HCT116 (cell line): ENCODE results near the gene MAP4. TPM values are rescaled to one million over a fixed set of nuclear protein-coding genes. Genes with fewer than 3 reads are reported as not detected.

Source experiments
- ATAC-seq: fragments of 200-7000 bp; cut with Tn5 transposase; 2 replicates; pipeline ENCODE4 v1.9.1; 2020; ENCODE audit warnings: mild to moderate bottlenecking, moderate library complexity
- BruUV-seq: library from RNA; stranded (reverse); fragments of 400-500 nt; replicated peaks from 2 replicates; lab custom pipeline; 2021; lab: Mats Ljungman, UMichigan
- CTCF ChIA-PET: fragments of 300-600 bp; sonication (Branson Sonifier 250); formaldehyde crosslinking; loops from one replicate; lab custom pipeline; 2021; ENCODE audit warnings: antibody characterized with exemption; lab: Charles Lee
- POLR2A ChIA-PET: fragments of 300-600, 350-600 bp; sonication (Branson Sonifier 250); formaldehyde crosslinking; loops from one replicate; lab custom pipeline; 2021; ENCODE audit warnings: antibody characterized with exemption; lab: Charles Lee
- RAD21 ChIA-PET, 2 experiments: fragments of 300-600 bp; sonication (Branson Sonifier 250); formaldehyde crosslinking; loops; one replicate each; lab custom pipeline; 2023; ENCODE audit warnings: low total read pairs in 2 of 2; ENCODE audit not compliant: uncharacterized antibody in 2 of 2, unreplicated experiment in 2 of 2, low non-redundant PET in 1 of 2; lab: Charles Lee
- DNase-seq: peaks from one replicate; pipeline ENCODE4 v3.0.0-alpha.2; 2010; ENCODE audit warnings: low read depth, low spot score
- H2AFZ ChIP-seq: fragments of 200-600 bp; shearing (Covaris generic), sonication (generic); 2 replicates; pipeline ENCODE4 v1.6.1; 2017; ENCODE audit warnings: low read depth, mixed run types, mixed read lengths, antibody characterized with exemption, low read length; ENCODE audit not compliant: poor library complexity, severe bottlenecking
- H3K27ac ChIP-seq: 2 replicates; pipeline ENCODE4 v1.5.1; 2012; ENCODE audit warnings: low read depth, low read length
- H3K27me3 ChIP-seq: fragments of 200-600 bp; sonication (generic); 2 replicates; pipeline ENCODE4 v1.6.1; 2016; ENCODE audit warnings: mixed run types, low read length, mixed read lengths; ENCODE audit not compliant: insufficient read depth
- H3K36me3 ChIP-seq, 2 experiments: fragments of 200-500 bp in 1 of 2; fragments of 200-600 bp in 1 of 2; sonication (Bioruptor generic) in 1 of 2; sonication (generic) in 1 of 2; 2 replicates each; pipeline versions ENCODE4 v1.5.1 to v1.6.1; 2014 to 2016; ENCODE audit warnings: low read length in 2 of 2, inconsistent platforms in 1 of 2, mixed read lengths in 1 of 2, mixed run types in 1 of 2; ENCODE audit not compliant: insufficient read depth in 2 of 2, control insufficient read depth in 1 of 2
- H3K4me1 ChIP-seq, 2 experiments: fragments of 200-600 bp in 1 of 2; sonication (generic) in 1 of 2; 2 replicates each; pipeline versions ENCODE4 v1.5.1 to v1.6.1; 2012 to 2017; ENCODE audit warnings: low read length in 2 of 2, inconsistent platforms in 1 of 2, mild to moderate bottlenecking in 1 of 2, mixed read lengths in 1 of 2, mixed run types in 1 of 2, moderate library complexity in 1 of 2; ENCODE audit not compliant: insufficient read depth in 2 of 2, control insufficient read depth in 1 of 2
- H3K4me2 ChIP-seq: fragments of 200-600 bp; sonication (generic); 2 replicates; pipeline ENCODE4 v1.6.1; 2017; ENCODE audit warnings: mixed run types, low read length, mixed read lengths
- H3K4me3 ChIP-seq, 2 experiments: fragments of 200-600 bp in 1 of 2; sonication (generic) in 1 of 2; replicated peaks in 1 of 2; 2 replicates each; pipeline ENCODE4 v1.5.1; 2011 to 2016; ENCODE audit warnings: low read length in 2 of 2, control low read depth in 1 of 2, low read depth in 1 of 2, mild to moderate bottlenecking in 1 of 2, mixed read lengths in 1 of 2, mixed run types in 1 of 2
- H3K79me2 ChIP-seq: fragments of 200-600 bp; sonication (generic); 2 replicates; pipeline ENCODE4 v1.6.1; 2017; ENCODE audit warnings: mild to moderate bottlenecking, mixed run types, low read length, moderate library complexity, mixed read lengths; ENCODE audit not compliant: insufficient read depth
- H3K9ac ChIP-seq: fragments of 200-600 bp; sonication (generic); 2 replicates; pipeline ENCODE4 v1.6.1; 2016; ENCODE audit warnings: low read length, mixed read lengths
- H3K9me2 ChIP-seq: fragments of 200-600 bp; sonication (generic), shearing (Covaris generic); 2 replicates; pipeline ENCODE4 v1.6.1; 2017; ENCODE audit warnings: mixed run types, mild to moderate bottlenecking, moderate library complexity; ENCODE audit not compliant: insufficient read depth
- H3K9me3 ChIP-seq, 2 experiments: fragments of 200-500 bp in 1 of 2; fragments of 200-600 bp in 1 of 2; sonication (Bioruptor generic) in 1 of 2; sonication (generic) in 1 of 2; 2 replicates each; pipeline ENCODE4 v1.6.1; 2014 to 2017; ENCODE audit warnings: low read length in 2 of 2, mixed read lengths in 2 of 2, inconsistent platforms in 1 of 2, low read depth in 1 of 2, mild to moderate bottlenecking in 1 of 2, mixed run types in 1 of 2, moderate library complexity in 1 of 2; ENCODE audit not compliant: control insufficient read depth in 1 of 2, insufficient read depth in 1 of 2
- H4K20me1 ChIP-seq: fragments of 200-600 bp; sonication (generic), shearing (Covaris generic); 2 replicates; pipeline ENCODE4 v1.6.1; 2017; ENCODE audit warnings: mixed run types, mild to moderate bottlenecking, moderate library complexity; ENCODE audit not compliant: insufficient read depth
- CBX3 ChIP-seq: IDR thresholded peaks from 2 replicates; pipeline ENCODE4 v1.6.1; 2012; ENCODE audit warnings: low read depth
- ELF1 ChIP-seq: IDR thresholded peaks from 2 replicates; pipeline ENCODE4 v1.6.1; 2012; ENCODE audit warnings: low read depth, borderline replicate concordance
- EZH2 ChIP-seq: fragments of 200-600 bp; sonication (generic); IDR thresholded peaks from 2 replicates; pipeline ENCODE4 v1.6.1; 2017; ENCODE audit warnings: antibody characterized with exemption, mixed run types
- EZH2phosphoT487 ChIP-seq: fragments of 200-600 bp; IDR thresholded peaks from 2 replicates; pipeline ENCODE4 v1.6.1; 2018; ENCODE audit warnings: antibody characterized with exemption, borderline replicate concordance
- FOSL1 ChIP-seq: IDR thresholded peaks from 2 replicates; pipeline ENCODE4 v1.6.1; 2012; ENCODE audit warnings: low read depth
- JUND ChIP-seq: IDR thresholded peaks from 2 replicates; pipeline ENCODE4 v1.6.1; 2012
- POLR2A ChIP-seq: IDR thresholded peaks from 2 replicates; pipeline ENCODE4 v1.7.0; 2011; ENCODE audit warnings: borderline replicate concordance; ENCODE audit not compliant: insufficient read depth, insufficient read length; ENCODE audit errors: extremely low read depth
- RAD21 ChIP-seq: IDR thresholded peaks from 2 replicates; pipeline ENCODE4 v1.6.1; 2012; ENCODE audit warnings: low read depth, mild to moderate bottlenecking
- SP1 ChIP-seq: IDR thresholded peaks from 2 replicates; pipeline ENCODE4 v1.6.1; 2012; ENCODE audit warnings: low read depth
- SRF ChIP-seq: IDR thresholded peaks from 2 replicates; pipeline ENCODE4 v1.6.1; 2012; ENCODE audit warnings: low read depth
- YY1 ChIP-seq: IDR thresholded peaks from 2 replicates; pipeline ENCODE4 v1.6.1; 2011; ENCODE audit warnings: low read length, low read depth, moderate library complexity, mild to moderate bottlenecking; ENCODE audit not compliant: insufficient replicate concordance; ENCODE audit errors: extremely low read depth
- ZNF274 ChIP-seq: fragments of 200-500 bp; sonication (Bioruptor generic); IDR thresholded peaks from 2 replicates; pipeline ENCODE4 v1.6.1; 2014; ENCODE audit warnings: mild to moderate bottlenecking, low read depth, low read length, inconsistent platforms
- intact Hi-C: fragments of 100-400 bp; cut with micrococcal nuclease; formaldehyde crosslinking; loops from 2 replicates; pipeline ENCODE4 v1.10.0; 2022
- total RNA-seq: library from RNA; stranded (reverse); gene quantifications from one replicate; pipeline ENCODE4 v1.2.1, GENCODE V29; 2021; ENCODE audit not compliant: unreplicated experiment
- TF ChIP-seq, protein P1 (sequence below), 3 experiments: fragments of 200-600 bp in 1 of 3; sonication (generic) in 1 of 3; IDR thresholded peaks in 2 of 3; conservative IDR thresholded peaks in 1 of 3; 2 replicates each; pipeline ENCODE4 v1.5.1; 2012 to 2017; ENCODE audit warnings: low read depth in 2 of 3, low read length in 2 of 3, antibody characterized with exemption in 1 of 3, borderline replicate concordance in 1 of 3, control low read depth in 1 of 3, mild to moderate bottlenecking in 1 of 3, mixed read lengths in 1 of 3, mixed run types in 1 of 3, moderate library complexity in 1 of 3; ENCODE audit not compliant: insufficient read depth in 1 of 3

MAP4 gene
- total RNA-seq, 1 experiment from 2014 or later, result 200 TPM

DNA sequence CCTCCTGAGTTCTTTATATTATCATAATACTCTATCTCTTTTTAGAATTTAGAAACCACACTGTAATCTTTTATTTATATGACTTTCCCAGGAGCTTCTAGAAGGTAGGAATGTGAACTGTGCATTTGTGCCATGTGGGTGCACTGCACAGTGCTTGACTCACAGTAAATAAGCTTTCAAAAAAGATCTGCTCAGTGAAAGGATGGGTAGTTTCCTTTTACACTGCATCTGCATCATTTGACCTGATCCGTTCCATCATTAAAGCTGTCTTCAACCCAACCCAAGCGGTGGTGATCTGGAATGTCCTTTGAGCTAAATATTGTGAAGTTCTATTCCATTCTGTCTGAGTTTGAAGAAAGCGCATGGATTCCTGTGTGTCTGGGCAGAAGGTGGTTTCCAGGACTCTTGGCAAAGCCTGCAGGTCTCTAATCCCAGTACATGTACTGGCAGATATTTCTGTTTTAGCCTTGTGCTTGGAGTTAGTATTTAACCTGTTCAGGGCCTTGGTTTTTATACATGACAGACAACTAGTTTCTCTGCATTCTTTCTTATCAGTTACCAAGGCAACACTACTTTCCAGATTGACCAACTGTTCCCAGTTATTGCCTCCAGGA, 116.6 kb downstream of the MAP4 start:
- RAD21 ChIA-PET, result no interaction called here
- CTCF ChIA-PET, result no interaction called here
- H3K4me3 ChIP-seq, result no peak overlapping the region
- BruUV-seq, result no TSS peak
- TF ChIP-seq EZH2phosphoT487 (no peak), EZH2 (no peak), JUND (no peak), SP1 (no peak), ELF1 (no peak), POLR2A (no peak), FOSL1 (no peak), SRF (no peak)
- no peaks in the 10 kb centered on the region for H3K27me3 ChIP-seq
- H3K9me2 ChIP-seq, result no peaks in the 10 kb centered on the region
- no peak overlapping the region for H3K9ac ChIP-seq
- DNase-seq (no peak), ATAC-seq (no peak)
- H4K20me1 ChIP-seq, result no peaks in the 10 kb centered on the region
- H3K79me2 ChIP-seq, result 0 out of 2 replicates have a peak, but pooled peaks cover 9% of the 10 kb centered on the region
- H3K9me3 ChIP-seq, result no peaks in the 10 kb centered on the region
- H3K4me2 ChIP-seq, result no peak overlapping the region
- H2AFZ ChIP-seq, result no peak overlapping the region
- no peaks in the 10 kb centered on the region for H3K4me1 ChIP-seq
- POLR2A ChIA-PET, result interaction anchor here (0.6 kb wide), 1 partner anchor 19 kb away, joined by 3 read pairs; no protein-coding TSS in a partner anchor
- H3K36me3 ChIP-seq, result no peaks in the 10 kb centered on the region; a peak in 1 of 4 replicates
- intact Hi-C loops, result no loop called here
- no peak overlapping the region for H3K27ac ChIP-seq

DNA sequence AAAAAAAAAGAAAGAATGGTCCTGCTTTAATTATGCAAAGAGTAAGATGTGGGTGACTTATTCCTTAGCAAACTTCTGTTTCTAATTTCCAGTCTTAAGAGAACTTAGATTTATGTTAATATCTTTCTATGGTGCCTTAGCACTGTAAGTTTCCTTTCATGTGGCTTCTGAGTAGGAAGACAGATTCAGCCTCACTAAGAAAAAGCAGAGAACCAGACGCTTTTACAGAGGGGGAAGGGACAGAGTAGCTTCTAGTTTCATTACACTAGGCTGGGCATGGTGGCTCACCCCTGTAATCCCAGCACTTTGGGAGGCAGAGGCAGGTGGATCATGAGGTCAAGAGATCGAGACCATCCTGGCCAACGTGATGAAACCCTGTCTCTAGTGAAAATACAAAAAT, 118.3 kb downstream of the MAP4 start:
- DNase-seq, result no peak
- intact Hi-C loops, result no loop called here
- BruUV-seq, result no TSS peak
- no peaks in the 10 kb centered on the region for H3K9me2 ChIP-seq
- CTCF ChIA-PET, result no interaction called here
- H3K4me3 ChIP-seq, result no peak overlapping the region
- no peaks in the 10 kb centered on the region for H3K27me3 ChIP-seq
- H3K4me2 ChIP-seq, result no peak overlapping the region
- RAD21 ChIA-PET, result no interaction called here
- H3K4me1 ChIP-seq, result no peaks in the 10 kb centered on the region
- POLR2A ChIA-PET, result no interaction called here
- no peaks in the 10 kb centered on the region; a peak in 1 of 4 replicates for H3K36me3 ChIP-seq
- H3K27ac ChIP-seq, result no peak overlapping the region
- H3K9ac ChIP-seq, result no peak overlapping the region
- H3K79me2 ChIP-seq, result 0 out of 2 replicates have a peak, but pooled peaks cover 9% of the 10 kb centered on the region
- H3K9me3 ChIP-seq, result no peaks in the 10 kb centered on the region
- no peak overlapping the region for H2AFZ ChIP-seq
- 0 out of 2 replicates have a peak, but pooled peaks cover under 1% of the 10 kb centered on the region for H4K20me1 ChIP-seq
- no peak for ATAC-seq
- TF ChIP-seq ZNF274, result no peak
- TF ChIP-seq SRF, result no peak
- TF ChIP-seq YY1, result no peak
- TF ChIP-seq RAD21, result no peak
- TF ChIP-seq CBX3, result no peak
- TF ChIP-seq, protein P1, sequence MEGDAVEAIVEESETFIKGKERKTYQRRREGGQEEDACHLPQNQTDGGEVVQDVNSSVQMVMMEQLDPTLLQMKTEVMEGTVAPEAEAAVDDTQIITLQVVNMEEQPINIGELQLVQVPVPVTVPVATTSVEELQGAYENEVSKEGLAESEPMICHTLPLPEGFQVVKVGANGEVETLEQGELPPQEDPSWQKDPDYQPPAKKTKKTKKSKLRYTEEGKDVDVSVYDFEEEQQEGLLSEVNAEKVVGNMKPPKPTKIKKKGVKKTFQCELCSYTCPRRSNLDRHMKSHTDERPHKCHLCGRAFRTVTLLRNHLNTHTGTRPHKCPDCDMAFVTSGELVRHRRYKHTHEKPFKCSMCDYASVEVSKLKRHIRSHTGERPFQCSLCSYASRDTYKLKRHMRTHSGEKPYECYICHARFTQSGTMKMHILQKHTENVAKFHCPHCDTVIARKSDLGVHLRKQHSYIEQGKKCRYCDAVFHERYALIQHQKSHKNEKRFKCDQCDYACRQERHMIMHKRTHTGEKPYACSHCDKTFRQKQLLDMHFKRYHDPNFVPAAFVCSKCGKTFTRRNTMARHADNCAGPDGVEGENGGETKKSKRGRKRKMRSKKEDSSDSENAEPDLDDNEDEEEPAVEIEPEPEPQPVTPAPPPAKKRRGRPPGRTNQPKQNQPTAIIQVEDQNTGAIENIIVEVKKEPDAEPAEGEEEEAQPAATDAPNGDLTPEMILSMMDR (IDR thresholded peaks at IDR 0.05 in 2 of 3, conservative IDR thresholded peaks at IDR 0.05 in 1 of 3; ENCODE audit: borderline replicate concordance in 1 of 3, insufficient read depth in 1 of 3, low read depth in 2 of 3, low read length in 2 of 3), result no peak
- no peak for TF ChIP-seq POLR2A
